ENCODE data around the gene DNAI1.

GRCh38 chr9:34524349-34524748, 65.7 kb downstream of the DNAI1 start:
- TF ChIP-seq POLR2AphosphoS5 (IDR thresholded peaks at IDR 0.05; ENCODE audit: low read depth, low read length) = no peak
- TF ChIP-seq CTCF (IDR thresholded peaks at IDR 0.05) = no peak
- no peak for TF ChIP-seq REST (IDR thresholded peaks at IDR 0.05; ENCODE audit: insufficient read depth in 1 of 2, low read depth in 2 of 2, low read length in 1 of 2)
- TF ChIP-seq SIN3A (IDR thresholded peaks at IDR 0.05; ENCODE audit: borderline replicate concordance, insufficient read depth, low read depth, low read length) = no peak
